Measurements from ENCODE around the gene ETV4. TPM values are rescaled to one million over a fixed set of nuclear protein-coding genes. Genes with fewer than 3 reads are reported as not detected.

The ETV4 gene
- total and polyA plus RNA-seq, 2 experiments from 2014 or later = 10.7 to 14.8 TPM

- Histone ChIP-seq H3K4me1 (ENCODE audit: insufficient read depth) (peaks cover 25% of the 10 kb centered on the region), H3K4me2 (no peak overlapping the region), H3K36me3 (replicated peaks; ENCODE audit: insufficient read depth, low read depth) (no peaks in the 10 kb centered on the region), H3K27ac (no peak overlapping the region), H4K20me1 (ENCODE audit: insufficient read depth, poor library complexity, severe bottlenecking) (no peaks in the 10 kb centered on the region), H2AFZ (no peak overlapping the region), H3K9me3 (ENCODE audit: low read depth) (no peaks in the 10 kb centered on the region), H3K9me2 (replicated peaks; ENCODE audit: insufficient read depth) (no peaks in the 10 kb centered on the region), H3K4me3 (no peak overlapping the region), H3K79me2 (no peaks in the 10 kb centered on the region), H3K27me3 (no peaks in the 10 kb centered on the region)
- no peak for DNase-seq (ENCODE audit: low spot score)
- WGBS (ENCODE audit: low lambda C conversion rate, missing lambda C conversion rate) = 92% methylated on average over 7 of the region's 7 CpGs
- TF ChIP-seq CTCF (IDR thresholded peaks at IDR 0.05; ENCODE audit: poor library complexity) (no peak), EZH2phosphoT487 (IDR thresholded peaks at IDR 0.05; ENCODE audit: low read depth, severe bottlenecking, unreplicated experiment) (no peak), EZH2 (IDR thresholded peaks at IDR 0.05; ENCODE audit: borderline replicate concordance) (no peak)
Measured at GRCh38 chr17:43526886-43527648, 19.1 kb downstream of the ETV4 start.

GRCh38 chr17:43524945-43525575, 21.1 kb downstream of the ETV4 start:
- peaks cover 11% of the 10 kb centered on the region for H3K4me1 ChIP-seq (ENCODE audit: insufficient read depth)
- no peaks in the 10 kb centered on the region for H4K20me1 ChIP-seq (ENCODE audit: insufficient read depth, poor library complexity, severe bottlenecking)
- DNase-seq (ENCODE audit: low spot score) = no peak
- H3K27ac ChIP-seq = peak overlapping the region; percentile 84
- no peak overlapping the region for H2AFZ ChIP-seq
- H3K27me3 ChIP-seq = no peaks in the 10 kb centered on the region
- TF ChIP-seq CTCF (IDR thresholded peaks at IDR 0.05; ENCODE audit: poor library complexity) (no peak), EZH2phosphoT487 (IDR thresholded peaks at IDR 0.05; ENCODE audit: low read depth, severe bottlenecking, unreplicated experiment) (no peak), EZH2 (IDR thresholded peaks at IDR 0.05; ENCODE audit: borderline replicate concordance) (no peak)
- no peaks in the 10 kb centered on the region for H3K9me3 ChIP-seq (ENCODE audit: low read depth)
- no peaks in the 10 kb centered on the region for H3K79me2 ChIP-seq
- no peak overlapping the region for H3K4me3 ChIP-seq
- 82% methylated on average over 8 of the region's 8 CpGs for WGBS (ENCODE audit: low lambda C conversion rate, missing lambda C conversion rate)
- no peak overlapping the region for H3K4me2 ChIP-seq
- no peaks in the 10 kb centered on the region for H3K9me2 ChIP-seq (replicated peaks; ENCODE audit: insufficient read depth)
- peaks cover 7% of the 10 kb centered on the region for H3K36me3 ChIP-seq (replicated peaks; ENCODE audit: insufficient read depth, low read depth)

- no peaks in the 10 kb centered on the region for H3K79me2 ChIP-seq
- no peak overlapping the region for H3K27ac ChIP-seq
- H3K9me3 ChIP-seq (ENCODE audit: low read depth) = no peaks in the 10 kb centered on the region
- H2AFZ ChIP-seq = no peak overlapping the region
- no peaks in the 10 kb centered on the region for H3K27me3 ChIP-seq
- TF ChIP-seq EZH2 (IDR thresholded peaks at IDR 0.05; ENCODE audit: borderline replicate concordance) = no peak
- no peak for TF ChIP-seq CTCF (IDR thresholded peaks at IDR 0.05; ENCODE audit: poor library complexity)
- no peak for TF ChIP-seq EZH2phosphoT487 (IDR thresholded peaks at IDR 0.05; ENCODE audit: low read depth, severe bottlenecking, unreplicated experiment)
- H3K9me2 ChIP-seq (replicated peaks; ENCODE audit: insufficient read depth) = no peaks in the 10 kb centered on the region
- WGBS (ENCODE audit: low lambda C conversion rate, missing lambda C conversion rate) = 97% methylated on average over 4 of the region's 4 CpGs
- peaks cover 6% of the 10 kb centered on the region for H3K4me1 ChIP-seq (ENCODE audit: insufficient read depth)
- no peaks in the 10 kb centered on the region for H4K20me1 ChIP-seq (ENCODE audit: insufficient read depth, poor library complexity, severe bottlenecking)
- H3K4me2 ChIP-seq = no peak overlapping the region
- H3K36me3 ChIP-seq (replicated peaks; ENCODE audit: insufficient read depth, low read depth) = peaks cover 7% of the 10 kb centered on the region
- no peak overlapping the region for H3K4me3 ChIP-seq
- DNase-seq (ENCODE audit: low spot score) = no peak
Measured at GRCh38 chr17:43521389-43521788, 24.8 kb downstream of the ETV4 start.
